COLO829 (cell line): ENCODE measurements around the gene CLIC3.
"Not testable (repeated sequence)": the region's sequence is repeated elsewhere in the genome, so short reads cannot be mapped to it uniquely, and the experiment has no call there.

Source experiments
- DNase-seq: peaks from one replicate; pipeline ENCODE4 v3.0.0; 2012; ENCODE audit warnings: low spot score

The CLIC3 gene, protein sequence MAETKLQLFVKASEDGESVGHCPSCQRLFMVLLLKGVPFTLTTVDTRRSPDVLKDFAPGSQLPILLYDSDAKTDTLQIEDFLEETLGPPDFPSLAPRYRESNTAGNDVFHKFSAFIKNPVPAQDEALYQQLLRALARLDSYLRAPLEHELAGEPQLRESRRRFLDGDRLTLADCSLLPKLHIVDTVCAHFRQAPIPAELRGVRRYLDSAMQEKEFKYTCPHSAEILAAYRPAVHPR

DNA sequence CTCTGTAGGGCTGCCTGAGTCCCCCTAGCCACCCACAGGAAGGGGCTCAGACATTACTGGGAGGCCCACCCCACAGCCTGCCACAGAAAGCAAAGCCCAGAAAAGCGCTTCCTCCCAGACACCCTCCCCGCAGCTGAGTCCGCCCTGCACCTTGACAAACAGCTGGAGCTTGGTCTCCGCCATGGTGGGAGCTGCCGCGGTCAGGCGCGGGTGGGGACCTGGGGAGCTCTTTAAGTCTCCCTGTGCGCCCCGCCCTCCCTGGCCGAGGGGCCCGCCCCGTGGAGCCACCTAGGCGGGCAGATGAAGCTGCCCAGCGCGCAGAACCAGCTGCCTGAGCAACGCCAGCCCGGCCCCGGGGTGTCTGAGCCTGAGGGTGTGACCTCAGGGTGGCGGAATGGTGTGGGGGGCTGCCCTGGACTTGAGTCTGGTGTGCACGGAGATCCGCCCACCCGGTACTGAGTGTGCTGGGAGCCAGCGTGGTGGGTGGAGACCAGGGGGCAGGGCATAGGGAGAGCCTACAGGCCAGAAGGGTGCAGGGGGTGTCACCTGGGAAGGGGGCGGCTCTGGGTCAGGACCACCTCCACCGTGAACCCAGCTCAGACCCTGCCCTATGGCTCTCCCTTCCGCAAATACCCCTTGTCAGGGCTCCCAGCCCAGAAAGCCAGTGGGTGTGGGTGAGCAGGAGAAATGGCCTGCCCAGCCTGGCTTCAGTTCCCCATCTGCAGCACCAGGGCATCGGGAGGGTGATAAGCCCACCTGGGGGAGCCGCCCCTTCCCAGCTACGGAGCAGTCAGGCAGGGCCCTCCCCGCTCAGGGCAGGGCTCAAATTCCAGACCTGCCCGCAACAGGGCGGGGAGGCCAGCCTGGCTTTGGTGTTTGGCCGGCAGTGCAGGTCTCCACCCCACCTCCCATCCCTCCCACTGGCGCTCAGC lies at the start of gene CLIC3:
TSS of gene CLIC3 (minus strand) at position 208 of the 932 bp plus-strand sequence. CDS start at position 183, 25 bp downstream.
- no peak for DNase-seq

DNA sequence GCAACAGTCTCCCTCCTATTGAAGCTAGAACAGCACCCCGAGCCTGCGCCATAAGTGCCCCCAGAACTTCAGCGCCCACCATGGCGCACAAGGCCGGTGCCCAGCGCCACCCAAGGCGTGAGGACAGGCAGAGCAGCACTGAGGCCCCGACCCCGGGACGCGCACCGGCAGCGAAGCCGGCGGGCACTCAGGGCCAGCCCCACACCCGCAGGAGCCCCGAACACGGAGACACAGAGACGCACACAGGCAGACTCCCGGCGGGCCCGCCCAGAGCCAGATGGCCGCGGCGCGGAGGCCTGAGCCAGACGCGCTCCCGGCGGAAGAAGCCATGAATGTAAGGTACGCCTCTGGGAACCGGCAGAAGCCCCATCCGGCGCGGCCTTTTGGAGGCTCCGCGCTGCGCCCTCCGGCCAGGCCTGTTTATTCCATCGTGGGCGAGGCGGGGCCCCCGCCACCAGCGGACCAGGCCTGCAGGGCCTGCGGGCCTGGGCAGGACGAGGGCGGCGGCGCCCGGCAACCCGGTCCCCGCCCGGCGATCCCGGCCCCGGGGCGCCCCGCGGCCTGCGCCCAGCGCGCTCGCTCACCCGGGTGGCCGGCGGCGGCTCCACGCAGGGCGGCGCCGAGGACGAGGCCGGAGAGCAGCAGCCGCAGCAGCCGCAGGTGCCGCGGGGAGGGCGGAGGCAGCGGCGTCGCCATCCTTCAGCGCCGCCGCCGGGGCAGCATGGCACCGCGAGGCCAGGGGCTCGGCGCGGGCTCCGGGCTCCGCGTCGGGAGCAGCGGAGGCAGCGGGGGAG lies 49.1 kb upstream of the CLIC3 start:
- no peak for DNase-seq

DNA sequence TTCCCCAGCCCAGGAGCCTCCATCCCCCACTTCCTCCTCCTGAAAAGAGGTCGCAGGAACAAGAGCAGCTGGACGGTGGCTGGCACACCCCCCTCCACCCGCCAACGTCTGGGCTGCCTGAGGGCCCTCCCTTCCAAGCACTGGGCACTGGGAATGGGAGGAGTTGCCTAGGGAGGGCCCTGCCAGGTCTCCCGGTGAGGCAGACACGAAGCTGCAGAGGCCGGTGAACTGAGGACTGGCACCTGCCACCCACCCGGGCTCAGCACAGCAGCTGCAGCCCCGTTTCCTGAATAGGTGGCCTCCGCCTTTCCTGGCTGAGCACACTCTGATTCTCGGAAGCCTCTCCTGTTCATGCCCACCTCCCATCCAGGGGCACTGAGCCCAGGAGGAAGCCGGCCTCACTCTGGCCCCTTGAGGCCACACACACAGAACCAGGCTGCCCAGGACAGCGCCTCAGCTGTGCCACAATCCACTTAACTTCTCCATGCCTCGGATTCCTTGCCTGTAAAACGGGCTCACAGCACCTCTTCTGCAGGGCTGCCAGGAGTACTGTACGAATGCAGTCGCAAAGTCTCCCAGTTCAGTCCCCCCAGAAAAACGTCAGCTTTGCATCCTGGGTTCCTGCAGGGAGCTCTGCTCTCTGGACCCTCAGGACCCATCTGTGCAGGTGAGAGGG lies 48.3 kb upstream of the CLIC3 start:
- no peak for DNase-seq

DNA sequence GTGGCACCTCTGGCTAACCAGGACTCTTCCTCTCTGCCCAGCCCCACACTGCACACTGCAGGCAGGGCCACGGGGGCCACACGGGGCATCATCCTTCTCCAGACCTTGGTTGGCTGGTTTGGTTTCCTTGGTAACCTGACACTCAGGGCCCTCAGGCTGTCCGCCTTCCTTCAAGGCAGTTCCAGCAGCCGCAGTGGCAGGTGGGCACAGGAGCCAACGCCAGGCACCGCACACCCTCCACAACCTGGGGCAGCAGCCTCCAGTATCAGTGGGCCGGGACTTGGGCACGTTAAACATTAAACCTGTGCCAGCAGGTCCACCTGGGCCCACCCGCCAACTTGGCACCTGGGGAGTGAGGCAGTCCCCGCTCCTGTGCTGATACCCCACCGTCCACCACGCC lies 47.7 kb upstream of the CLIC3 start:
- DNase-seq: no peak

DNA sequence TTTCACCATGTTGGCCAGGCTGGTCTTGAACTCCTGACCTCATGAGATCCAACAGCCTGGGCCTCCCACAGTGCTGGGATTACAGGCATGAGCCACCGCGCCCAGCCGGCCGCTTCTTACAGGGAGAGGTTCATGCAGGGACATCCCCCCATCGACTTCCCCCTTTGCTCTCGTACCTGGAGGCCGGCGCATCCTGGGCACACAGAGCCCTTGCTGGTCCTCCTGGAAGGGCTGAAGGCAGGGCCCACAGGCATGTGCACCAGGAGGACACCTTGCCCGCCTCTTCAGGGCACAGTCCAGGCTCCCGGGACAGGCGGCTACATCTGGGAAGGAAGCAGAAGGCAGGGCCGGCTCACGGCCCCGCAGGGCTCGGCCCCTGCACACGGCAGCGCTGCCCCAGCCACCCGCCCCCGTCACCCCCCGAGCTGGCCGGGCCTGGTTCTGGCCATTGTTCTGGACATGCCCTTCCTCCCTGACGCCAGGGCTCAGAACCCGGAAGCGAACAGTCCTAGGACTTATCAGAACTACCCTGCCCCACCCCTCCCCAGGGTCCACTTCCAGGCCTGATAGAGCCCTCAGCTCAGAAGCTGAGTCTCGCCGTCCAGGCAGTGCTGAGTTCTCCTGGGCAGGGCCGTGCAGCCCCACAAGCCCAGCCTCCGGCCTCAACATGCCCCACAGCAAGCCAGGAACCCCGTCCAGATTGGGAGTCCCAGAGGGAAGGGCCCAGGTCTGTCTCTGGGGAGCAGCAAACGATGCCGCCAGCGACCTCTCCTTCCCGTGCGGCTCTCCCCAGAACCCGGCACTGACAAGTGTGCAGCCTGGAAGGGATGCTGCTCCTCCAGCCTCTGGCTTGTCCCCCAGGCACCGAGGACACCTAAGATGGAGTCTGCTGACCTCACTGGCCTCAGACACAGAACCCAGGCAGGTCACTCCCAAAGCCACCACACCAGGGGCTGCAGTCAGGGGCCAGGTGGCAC lies 46.7 kb upstream of the CLIC3 start:
- no peak for DNase-seq

DNA sequence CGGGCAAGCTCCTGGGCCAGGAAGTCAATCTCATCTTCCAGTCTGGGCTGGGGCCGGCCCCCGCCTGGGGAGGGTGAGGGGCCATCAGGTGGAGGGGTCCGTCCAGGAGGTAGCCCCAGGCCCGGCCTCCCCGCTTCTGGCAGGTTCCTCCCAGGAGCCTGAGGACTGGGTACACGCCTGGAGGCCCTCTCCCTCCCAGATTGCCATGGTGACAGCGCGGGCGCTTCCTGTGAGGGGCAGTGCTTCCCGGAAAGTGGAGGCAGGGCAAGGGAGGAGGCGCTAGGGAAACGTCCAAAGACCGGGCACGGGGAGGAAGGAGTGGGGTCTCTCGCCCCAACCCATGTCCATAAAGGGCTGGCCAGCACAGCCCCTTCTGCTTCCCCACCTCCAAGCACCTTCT lies 44.8 kb upstream of the CLIC3 start:
- no peak for DNase-seq

DNA sequence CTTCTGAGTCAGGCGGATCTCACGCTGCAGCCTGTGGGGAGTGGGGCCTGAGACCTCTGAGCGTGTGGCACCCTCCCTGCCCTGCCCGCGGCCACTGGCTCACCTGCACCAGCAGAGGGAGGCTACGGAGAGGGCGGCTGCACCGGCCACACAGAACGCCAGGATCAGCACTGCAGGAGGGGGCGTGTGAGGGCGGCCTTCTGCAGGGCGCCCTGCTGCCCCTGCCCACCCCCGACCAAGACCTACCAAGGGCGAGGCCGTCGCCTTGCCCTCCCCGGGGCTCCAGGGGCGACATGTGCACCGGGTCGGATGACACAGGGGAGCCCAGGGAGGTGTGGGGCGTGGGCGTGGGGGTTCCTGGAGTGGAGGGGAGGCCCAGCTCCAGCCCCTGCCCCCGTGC lies 44.2 kb upstream of the CLIC3 start:
- DNase-seq: no peak

DNA sequence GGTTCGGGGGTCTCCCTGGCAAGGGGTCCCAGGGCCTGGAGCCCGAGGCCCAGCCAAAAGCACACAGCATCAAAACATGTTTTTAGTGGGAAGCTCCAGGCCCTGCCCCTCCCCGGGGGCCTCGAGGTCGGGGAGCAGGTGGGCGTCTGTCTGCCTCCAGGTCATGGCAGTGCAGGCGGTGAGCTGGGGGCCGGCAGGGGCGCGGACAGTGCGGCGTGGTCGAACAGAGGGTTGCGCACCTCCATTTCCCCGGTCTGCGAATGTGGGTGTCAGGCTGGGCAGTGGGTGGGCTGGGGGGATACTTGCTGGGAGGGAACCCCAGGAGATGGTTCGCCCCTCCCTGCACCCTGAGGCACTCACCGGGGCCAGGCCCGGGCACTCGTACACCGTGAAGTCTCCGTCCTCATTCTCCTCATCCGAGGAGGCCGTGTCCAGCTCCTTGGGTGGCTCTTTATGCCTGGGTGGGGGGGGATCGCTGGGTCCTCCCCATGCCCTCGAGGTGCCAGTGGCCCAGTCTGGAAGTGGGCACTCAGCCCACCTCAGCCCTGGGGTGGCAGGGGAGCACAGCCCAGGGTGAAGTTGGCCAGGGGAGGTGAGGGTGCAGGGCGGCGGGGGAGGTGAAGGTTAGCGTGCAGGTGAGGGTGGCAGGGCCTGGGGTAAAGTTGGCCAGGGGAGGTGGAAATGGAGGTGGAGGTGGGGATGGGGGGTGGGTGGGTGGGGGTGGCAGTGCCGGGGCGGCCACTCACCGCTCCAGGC lies 43.4 kb upstream of the CLIC3 start:
- no peak for DNase-seq

DNA sequence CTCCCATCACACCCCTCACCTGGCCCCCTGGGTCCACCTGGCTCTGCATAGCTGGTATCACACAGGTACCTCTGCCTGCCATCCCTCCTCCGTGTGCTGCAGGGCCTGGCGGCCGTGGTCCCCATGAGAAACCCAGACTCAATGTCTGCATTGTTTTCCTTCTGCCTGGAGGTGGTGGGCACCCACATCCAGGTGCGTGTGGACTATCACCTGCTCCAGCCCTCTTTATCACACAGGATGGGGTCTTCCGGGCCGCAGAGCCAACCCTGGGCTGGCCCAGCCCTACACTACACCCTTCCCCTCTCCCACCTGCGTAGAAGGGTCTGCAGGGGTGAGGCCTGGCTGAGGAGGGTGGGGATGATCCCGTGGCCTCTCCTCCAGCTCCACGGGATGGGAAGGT lies 42.5 kb upstream of the CLIC3 start:
- no peak for DNase-seq

DNA sequence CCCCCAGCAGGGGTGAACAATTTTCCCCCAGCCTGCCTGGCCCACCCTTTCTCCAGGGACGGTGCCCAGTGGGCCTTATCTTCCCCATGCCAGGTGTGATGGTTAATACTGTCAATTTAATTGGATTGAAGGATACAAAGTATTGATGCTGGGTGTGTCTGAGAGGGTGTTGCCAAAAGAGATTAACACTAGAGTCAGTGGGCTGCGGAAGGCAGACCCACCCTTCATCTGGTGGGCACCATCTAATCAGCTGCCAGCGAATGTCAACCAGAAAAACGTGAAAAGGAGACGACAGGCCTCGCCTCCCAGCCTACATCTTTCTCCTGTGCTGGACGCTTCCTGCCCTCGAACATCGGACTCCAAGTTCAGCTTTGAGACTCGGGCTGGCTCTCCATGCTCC lies 41.1 kb upstream of the CLIC3 start:
- DNase-seq: no peak

DNA sequence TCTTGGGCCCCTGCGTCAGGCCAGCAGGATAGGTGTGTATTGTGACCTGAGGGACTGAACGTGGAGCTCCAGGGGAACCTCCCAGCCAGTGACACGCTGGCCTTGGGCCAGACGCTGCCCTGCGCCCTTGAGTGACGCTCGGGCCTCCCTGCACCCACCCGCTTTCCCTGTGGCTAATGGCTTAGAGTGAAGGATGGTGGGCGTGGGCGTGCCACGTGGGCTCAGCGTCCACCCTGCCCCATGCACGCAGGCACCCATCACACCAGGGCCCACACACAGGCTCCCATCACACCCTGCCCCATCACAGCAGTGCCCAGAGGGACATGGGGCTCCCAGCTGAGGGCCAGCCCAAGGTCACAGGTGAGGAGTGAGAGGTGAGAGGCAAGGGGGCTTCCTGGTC lies 40.7 kb upstream of the CLIC3 start:
- DNase-seq: no peak

DNA sequence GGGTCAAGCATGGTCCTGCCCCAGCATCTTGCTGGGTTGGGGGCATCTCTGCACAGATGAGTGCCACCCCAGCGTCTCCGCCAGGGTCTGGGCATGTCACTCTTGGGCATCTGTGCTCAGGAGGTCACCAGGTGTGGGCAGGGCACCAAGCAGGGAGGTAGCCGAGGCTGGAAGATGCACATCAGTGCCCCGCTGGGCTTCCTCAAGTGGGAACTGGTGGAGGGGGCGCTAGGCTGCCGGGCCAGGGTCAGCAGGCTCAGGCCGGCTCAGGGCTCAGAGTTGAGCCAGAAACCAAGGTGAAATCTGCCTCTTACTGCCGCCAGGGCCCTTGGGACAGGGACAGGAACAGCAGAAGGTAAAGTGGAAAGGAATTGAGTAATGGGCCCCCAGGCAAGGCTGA lies 39.6 kb upstream of the CLIC3 start:
- DNase-seq: no peak

DNA sequence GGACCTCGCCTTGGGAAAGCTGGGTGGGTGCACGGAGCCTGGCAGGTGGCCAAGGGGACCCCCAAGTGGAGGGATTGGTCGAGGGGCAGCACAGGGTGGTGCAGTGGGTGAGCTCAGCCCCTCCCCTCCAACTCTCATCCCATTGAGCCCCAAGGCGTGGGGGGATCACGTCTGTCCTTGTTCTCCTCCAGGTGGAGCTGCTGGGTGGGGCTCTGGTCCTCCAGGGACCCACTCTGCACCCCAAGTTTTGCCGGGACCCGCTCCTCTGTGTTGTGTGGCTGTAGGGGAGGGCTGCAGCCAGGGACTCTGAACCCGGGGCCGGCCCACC lies 39.1 kb upstream of the CLIC3 start:
- no peak for DNase-seq

DNA sequence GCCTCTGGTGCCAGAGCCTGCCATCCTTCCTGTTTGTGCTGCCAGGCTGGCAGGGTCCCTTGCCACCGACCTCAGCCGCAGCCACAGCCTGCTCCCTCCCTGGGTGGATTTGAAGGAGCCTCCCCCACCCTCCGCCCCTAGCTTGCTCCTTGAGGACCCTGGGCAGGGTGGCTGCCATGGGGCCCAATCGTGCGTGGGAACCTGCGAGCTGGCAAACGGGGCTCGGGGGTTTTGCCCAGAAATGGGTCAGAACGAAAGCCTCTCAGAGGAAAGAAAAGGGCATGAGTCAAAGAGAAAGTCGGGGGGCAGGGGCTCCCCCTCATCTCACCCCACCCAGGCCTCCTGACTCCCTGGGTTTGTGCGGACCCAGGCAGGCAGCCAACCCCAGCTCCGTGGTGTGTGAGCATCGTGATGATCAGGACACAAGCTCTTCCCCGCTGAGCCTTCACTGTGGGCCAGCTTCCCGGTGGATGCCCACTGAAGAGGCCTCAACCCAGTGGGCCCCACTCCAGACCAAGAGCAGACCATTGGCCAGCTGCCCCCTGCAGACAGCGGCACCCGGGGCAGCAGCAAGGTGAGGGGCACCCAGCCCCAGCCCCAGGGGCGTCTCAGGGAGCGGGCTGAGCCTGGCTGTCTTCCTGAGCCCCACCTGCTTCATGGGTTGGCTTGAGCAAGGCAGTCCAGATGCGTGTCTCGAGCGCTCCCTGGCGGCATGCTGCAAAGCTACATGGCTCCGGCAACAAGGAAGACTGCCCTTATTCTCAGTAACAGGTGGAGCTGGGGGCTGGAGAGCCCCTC lies 38.5 kb upstream of the CLIC3 start:
- DNase-seq: peak; percentile 87

DNA sequence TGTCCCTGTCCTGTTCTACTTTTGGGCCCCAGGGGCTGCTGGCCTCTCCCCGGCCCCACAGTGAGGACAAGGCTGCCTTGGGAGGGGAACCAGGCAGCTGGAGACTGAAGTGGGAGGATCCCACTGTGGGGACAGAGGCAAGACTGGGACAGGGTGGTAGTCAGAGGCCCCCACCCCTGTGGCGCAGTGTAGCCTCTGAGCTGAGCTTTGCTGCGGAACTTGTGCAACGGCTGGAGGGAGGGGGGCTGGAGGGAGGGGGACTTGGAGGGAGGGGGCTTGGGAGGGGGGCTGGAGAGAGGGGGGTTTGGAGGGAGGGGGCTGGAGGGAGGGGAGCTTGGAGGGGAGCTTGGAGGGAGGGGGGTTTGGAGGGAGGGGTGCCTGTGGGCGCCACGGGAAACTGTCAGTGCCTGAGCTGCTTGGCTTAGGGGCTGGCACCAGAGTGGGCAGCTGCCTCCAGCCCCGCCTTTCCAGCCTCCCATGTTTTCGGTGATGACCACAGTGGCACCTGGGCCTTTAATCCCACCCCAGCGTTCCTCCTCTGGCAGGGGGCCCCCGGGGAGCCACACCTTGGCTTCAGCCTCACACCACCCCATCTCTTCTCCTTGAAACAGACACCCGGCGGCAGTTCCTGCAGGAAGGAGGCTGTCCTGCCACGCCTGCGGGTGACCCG lies 37.8 kb upstream of the CLIC3 start:
- DNase-seq: no peak

DNA sequence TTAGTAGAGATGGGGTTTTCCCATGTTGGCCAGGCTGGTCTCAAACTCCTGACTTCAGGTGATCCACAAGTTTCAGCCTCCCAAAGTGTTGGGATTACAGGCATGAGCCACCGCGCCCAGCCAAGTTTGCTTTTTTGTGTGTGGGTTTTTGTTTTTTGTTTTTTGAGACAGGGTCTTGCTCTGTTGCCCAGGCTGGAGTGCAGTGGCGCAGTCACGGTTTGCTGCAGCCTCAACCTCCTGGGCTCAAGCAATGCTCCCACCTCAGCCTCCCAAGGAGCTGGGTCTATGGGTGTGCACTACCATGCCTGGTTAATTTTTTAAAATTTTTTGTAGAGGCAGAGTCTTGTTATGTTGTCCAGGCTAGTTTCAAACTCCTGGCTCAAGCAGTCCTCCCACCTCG lies 37.1 kb upstream of the CLIC3 start:
- not testable (repeated sequence) for DNase-seq

DNA sequence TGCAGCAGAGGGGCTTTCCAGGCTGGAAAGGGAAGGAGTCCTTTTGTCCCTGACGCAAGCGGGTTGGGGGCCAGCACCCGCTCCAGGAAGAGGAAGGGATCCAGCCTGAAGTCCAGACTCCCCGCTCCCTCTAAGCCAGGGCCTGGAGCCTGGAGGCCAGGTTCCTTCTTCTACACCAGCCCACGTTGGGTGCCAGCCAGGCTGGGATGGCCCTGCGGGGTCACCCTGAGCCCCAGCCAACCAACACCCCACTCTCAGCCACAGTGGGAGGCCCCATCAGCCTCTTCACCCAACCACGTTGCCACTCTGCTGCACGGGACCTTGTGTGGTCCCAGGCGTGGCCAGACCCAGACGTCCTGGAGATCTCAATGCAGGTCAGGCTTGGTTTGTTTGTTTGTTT lies 36.5 kb upstream of the CLIC3 start:
- no peak for DNase-seq

DNA sequence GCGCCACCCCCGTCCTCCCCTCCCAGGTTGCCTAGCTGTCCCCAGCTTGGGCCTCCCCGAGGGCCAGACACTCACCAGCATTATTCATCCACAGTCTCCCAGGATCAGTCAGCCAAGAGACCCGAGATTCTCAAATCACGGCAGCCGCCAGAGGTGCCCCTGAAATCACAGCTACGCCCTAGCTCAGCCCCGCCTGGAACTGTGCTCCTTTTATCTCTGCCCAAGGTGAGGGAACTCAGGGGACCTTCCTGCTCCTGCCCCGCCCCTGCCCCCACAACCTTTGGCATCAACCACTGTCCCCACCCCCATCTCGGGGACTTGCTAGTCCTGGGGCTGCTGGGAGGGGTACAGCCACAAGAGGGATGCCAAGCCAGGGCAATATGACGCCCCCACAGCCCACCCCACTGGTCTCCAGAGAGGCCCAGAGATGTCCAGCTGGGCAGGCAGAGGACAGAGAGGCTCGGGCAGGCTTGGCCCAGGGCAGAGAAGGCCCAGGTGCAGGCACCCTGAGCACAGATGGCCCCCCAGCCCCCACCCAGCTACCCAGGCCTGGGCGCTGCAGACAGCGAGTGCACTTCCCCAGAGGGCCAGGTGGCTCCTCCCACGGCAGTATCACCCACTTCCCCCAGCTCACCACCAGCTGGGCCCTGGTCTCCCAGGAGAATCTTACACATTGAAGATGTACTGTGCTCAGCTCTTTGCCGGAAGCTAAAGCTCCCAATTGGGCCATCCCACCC lies 35.7 kb upstream of the CLIC3 start, which contains the start of gene FUT7:
TSS of gene FUT7 (minus strand) at position 185 of the 737 bp plus-strand sequence. CDS start at position 88, 97 bp downstream.
- DNase-seq: no peak
